Thyroid gland (tissue), 4 donors: Measurements from ENCODE around the gene PALS2. TPM values are rescaled to one million over a fixed set of nuclear protein-coding genes. Genes with fewer than 3 reads are reported as not detected.

Source experiments
- DNase-seq, 2 donors: peaks; one replicate each; pipeline ENCODE4 v3.0.0-alpha.2; 2019
- H3K27ac ChIP-seq, 3 donors: fragments of 200-600 bp; sonication (generic); 1 replicate in 2 of 3; 2 replicates in 1 of 3; pipeline ENCODE4 v1.5.1; 2016 to 2019; ENCODE audit warnings: mild to moderate bottlenecking in 1 of 3, moderate library complexity in 1 of 3
- H3K27me3 ChIP-seq: fragments of 200-600 bp; sonication (generic); one replicate; pipeline ENCODE4 v1.5.1; 2019
- H3K36me3 ChIP-seq, 2 donors: fragments of 200-600 bp; sonication (generic); one replicate each; pipeline ENCODE4 v1.5.1; 2016 to 2019
- H3K4me1 ChIP-seq, 2 donors: fragments of 200-600 bp; sonication (generic); one replicate each; pipeline ENCODE4 v1.5.1; 2017 to 2019
- H3K4me3 ChIP-seq, 3 donors: fragments of 200-600 bp; sonication (generic); replicated peaks in 1 of 3; 1 replicate in 2 of 3; 2 replicates in 1 of 3; pipeline ENCODE4 v1.5.1; 2016; ENCODE audit warnings: mild to moderate bottlenecking in 1 of 3
- H3K9me3 ChIP-seq: fragments of 200-600 bp; sonication (generic); one replicate; pipeline ENCODE4 v1.5.1; 2017
- CTCF ChIP-seq, 6 experiments: fragments of 200-600 bp in 3 of 6; fragments of 450-650 bp in 3 of 6; sonication (generic) in 3 of 6; IDR thresholded peaks; one replicate each; pipeline ENCODE4 v1.5.1; 2016 to 2019; ENCODE audit warnings: antibody characterized with exemption in 6 of 6, mild to moderate bottlenecking in 2 of 6, inconsistent platforms in 1 of 6, moderate library complexity in 1 of 6
- POLR2A ChIP-seq, 2 donors: fragments of 450-650 bp; IDR thresholded peaks; one replicate each; pipeline ENCODE4 v1.6.1; 2017; ENCODE audit warnings: antibody characterized with exemption in 2 of 2, mild to moderate bottlenecking in 2 of 2, moderate library complexity in 1 of 2
- WGBS, 2 donors: methylation state at CpG; one replicate each; pipeline ENCODE4 v1.1.5; 2017; 5-methylcytosine and 5-hydroxymethylcytosine counted together
- intact Hi-C: fragments of 100-400 bp; cut with DNase I; formaldehyde crosslinking; loops from one replicate; pipeline ENCODE4 v1.15.1; 2023
- total RNA-seq, 4 donors: library from RNA; depleted of rRNA; stranded (reverse); fragments of >200 nt; gene quantifications; one replicate each; pipeline ENCODE4 v1.2.3, GENCODE V29; 2016

The PALS2 gene
- total RNA-seq, 4 donors from 2014 or later: 28.1 to 72.2 (median 38.4) TPM

- TF ChIP-seq CTCF (IDR thresholded peaks at IDR 0.05): no peak
- no peak for TF ChIP-seq POLR2A (IDR thresholded peaks at IDR 0.05)
- Histone ChIP-seq H3K36me3 (no peaks in the 10 kb centered on the region), H3K9me3 (no peaks in the 10 kb centered on the region), H3K4me1 (no peaks in the 10 kb centered on the region), H3K4me3 (no peak overlapping the region), H3K27me3 (no peaks in the 10 kb centered on the region), H3K27ac (no peak overlapping the region)
- DNase-seq: no peak
- intact Hi-C loops: no loop called here
These were observed 24.9 kb upstream of the PALS2 start for GRCh38 chr7:24548390-24548789.

- H3K4me3 ChIP-seq: no peak overlapping the region
- 72 to 82% methylated on average over 4 of the region's 4 CpGs for WGBS, 2 donors
- H3K4me1 ChIP-seq: no peaks in the 10 kb centered on the region
- TF ChIP-seq CTCF (IDR thresholded peaks at IDR 0.05): no peak
- no peak for TF ChIP-seq POLR2A (IDR thresholded peaks at IDR 0.05)
- intact Hi-C loops: no loop called here
- H3K36me3 ChIP-seq: no peaks in the 10 kb centered on the region
- DNase-seq: no peak
- H3K27ac ChIP-seq: no peak overlapping the region
- no peaks in the 10 kb centered on the region for H3K27me3 ChIP-seq
- no peaks in the 10 kb centered on the region for H3K9me3 ChIP-seq
These were observed 23.3 kb upstream of the PALS2 start for GRCh38 chr7:24549991-24550390.

GRCh38 chr7:24555184-24555583 is 18.1 kb upstream of the PALS2 start:
- no peak for DNase-seq
- H3K4me1 ChIP-seq: no peaks in the 10 kb centered on the region
- intact Hi-C loops: no loop called here
- H3K27me3 ChIP-seq: no peaks in the 10 kb centered on the region
- H3K9me3 ChIP-seq: no peaks in the 10 kb centered on the region
- H3K27ac ChIP-seq: no peak overlapping the region
- H3K36me3 ChIP-seq: no peaks in the 10 kb centered on the region
- TF ChIP-seq POLR2A (IDR thresholded peaks at IDR 0.05) (no peak), CTCF (IDR thresholded peaks at IDR 0.05) (no peak)
- H3K4me3 ChIP-seq: no peak overlapping the region

GRCh38 chr7:24555719-24556118 is 17.5 kb upstream of the PALS2 start:
- no peaks in the 10 kb centered on the region for H3K9me3 ChIP-seq
- H3K4me1 ChIP-seq: no peaks in the 10 kb centered on the region
- WGBS, 2 donors: 83% methylated on average over 5 of the region's 5 CpGs
- H3K4me3 ChIP-seq: no peak overlapping the region
- TF ChIP-seq POLR2A (IDR thresholded peaks at IDR 0.05) (no peak), CTCF (IDR thresholded peaks at IDR 0.05) (no peak)
- no peak for DNase-seq
- H3K27ac ChIP-seq: no peak overlapping the region
- intact Hi-C loops: no loop called here
- H3K27me3 ChIP-seq: no peaks in the 10 kb centered on the region
- no peaks in the 10 kb centered on the region for H3K36me3 ChIP-seq

GRCh38 chr7:24560772-24561171 is 12.5 kb upstream of the PALS2 start:
- no peaks in the 10 kb centered on the region for H3K27me3 ChIP-seq
- no peaks in the 10 kb centered on the region for H3K36me3 ChIP-seq
- H3K9me3 ChIP-seq: no peaks in the 10 kb centered on the region
- no peak for DNase-seq
- intact Hi-C loops: no loop called here
- no peaks in the 10 kb centered on the region for H3K4me1 ChIP-seq
- TF ChIP-seq CTCF (IDR thresholded peaks at IDR 0.05): no peak
- no peak for TF ChIP-seq POLR2A (IDR thresholded peaks at IDR 0.05)
- no peak overlapping the region for H3K27ac ChIP-seq
- 94% methylated on average over 3 of the region's 3 CpGs for WGBS, 2 donors
- no peak overlapping the region for H3K4me3 ChIP-seq
